Naive thymus-derived CD4-positive, alpha-beta T cell (primary cell): Measurements from ENCODE around the gene CPNE2. TPM values are rescaled to one million over a fixed set of nuclear protein-coding genes. Genes with fewer than 3 reads are reported as not detected.
"Not testable (repeated sequence)": the region's sequence is repeated elsewhere in the genome, so short reads cannot be mapped to it uniquely, and the experiment has no call there.

ENCODE experiments used
- ATAC-seq: fragments of 150-1000 bp; cut with Tn5 transposase; 2 replicates; pipeline ENCODE4 v1.10.0; 2021; ENCODE audit warnings: mild to moderate bottlenecking, moderate library complexity
- CTCF ChIA-PET: fragments of 350-600 bp; sonication (Branson Sonifier 250); formaldehyde crosslinking; loops from one replicate; lab custom pipeline; 2021; ENCODE audit warnings: antibody characterized with exemption; lab: Charles Lee
- POLR2A ChIA-PET: fragments of 350-600 bp; sonication (Branson Sonifier 250); formaldehyde crosslinking; loops from one replicate; lab custom pipeline; 2021; ENCODE audit warnings: antibody characterized with exemption, inconsistent platforms; lab: Charles Lee
- DNase-seq, 9 donors: peaks; one replicate each; pipeline versions ENCODE4 v3.0.0 to v3.0.0-alpha.2; 2020 to 2022; ENCODE audit warnings: mixed read lengths in 1 of 9
- H3K27ac ChIP-seq: one replicate; pipeline ENCODE4 v1.7.0; 2013; ENCODE audit warnings: mild to moderate bottlenecking, low read depth, low read length, moderate library complexity
- H3K27me3 ChIP-seq, 2 donors: one replicate each; pipeline ENCODE4 v1.7.0; 2013; ENCODE audit warnings: low read length in 2 of 2, mild to moderate bottlenecking in 2 of 2, moderate library complexity in 2 of 2; ENCODE audit not compliant: control insufficient read depth in 2 of 2, insufficient read depth in 2 of 2
- H3K36me3 ChIP-seq, 3 experiments: 1 replicate in 2 of 3; 2 replicates in 1 of 3; pipeline ENCODE4 v1.7.0; 2013; ENCODE audit warnings: low read length in 3 of 3, mild to moderate bottlenecking in 3 of 3, moderate library complexity in 1 of 3; ENCODE audit not compliant: insufficient read depth in 3 of 3, control insufficient read depth in 2 of 3
- H3K4me1 ChIP-seq, 2 donors: one replicate each; pipeline ENCODE4 v1.7.0; 2013; ENCODE audit warnings: low read length in 2 of 2, mild to moderate bottlenecking in 2 of 2, moderate library complexity in 1 of 2; ENCODE audit not compliant: control insufficient read depth in 2 of 2, insufficient read depth in 2 of 2
- H3K4me3 ChIP-seq: 2 replicates; pipeline ENCODE4 v1.7.0; 2013; ENCODE audit warnings: mild to moderate bottlenecking, low read length
- H3K9me3 ChIP-seq, 3 experiments: 1 replicate in 2 of 3; 2 replicates in 1 of 3; pipeline ENCODE4 v1.7.0; 2013; ENCODE audit warnings: low read length in 3 of 3; ENCODE audit not compliant: control insufficient read depth in 2 of 3
- H3K27ac Mint-ChIP-seq, 9 donors: one replicate each; pipeline ENCODE4 v1.8.0; 2020 to 2022; ENCODE audit warnings: mixed read lengths in 9 of 9, mild to moderate bottlenecking in 8 of 9, moderate library complexity in 5 of 9, inconsistent platforms in 2 of 9
- H3K27me3 Mint-ChIP-seq, 5 donors: one replicate each; pipeline ENCODE4 v1.8.0; 2021 to 2022; ENCODE audit warnings: mixed read lengths in 5 of 5, mild to moderate bottlenecking in 1 of 5
- H3K36me3 Mint-ChIP-seq, 5 donors: one replicate each; pipeline ENCODE4 v1.8.0; 2020 to 2022; ENCODE audit warnings: mixed read lengths in 5 of 5, mild to moderate bottlenecking in 3 of 5, inconsistent platforms in 1 of 5
- H3K4me1 Mint-ChIP-seq, 7 donors: one replicate each; pipeline ENCODE4 v1.8.0; 2020 to 2022; ENCODE audit warnings: mixed read lengths in 7 of 7, mild to moderate bottlenecking in 3 of 7, inconsistent platforms in 1 of 7
- H3K4me3 Mint-ChIP-seq, 10 donors: one replicate each; pipeline ENCODE4 v1.8.0; 2020 to 2022; ENCODE audit warnings: mild to moderate bottlenecking in 10 of 10, mixed read lengths in 10 of 10, moderate library complexity in 6 of 10, inconsistent platforms in 2 of 10
- H3K9me3 Mint-ChIP-seq, 11 donors: one replicate each; pipeline ENCODE4 v1.8.0; 2020 to 2022; ENCODE audit warnings: mixed read lengths in 11 of 11, mild to moderate bottlenecking in 4 of 11, inconsistent platforms in 1 of 11, moderate library complexity in 1 of 11
- intact Hi-C, 2 donors: fragments of 100-400 bp; cut with micrococcal nuclease; formaldehyde crosslinking; loops; one replicate each; pipeline ENCODE4 v1.15.1; 2023
- polyA plus RNA-seq, 2 donors: library from polyadenylated mRNA; unstranded; fragments of 300-500 nt; fragmentation: Illumina TruSeq; gene quantifications; one replicate each; pipeline ENCODE4 v1.2.3, GENCODE V29; 2021
- total RNA-seq, 6 experiments: library from RNA in 5 of 6; stranded (reverse) in 5 of 6; gene quantifications; 1 replicate in 5 of 6; 2 replicates in 1 of 6; pipeline ENCODE4 v1.2.3 and lab custom pipeline; 2021 to 2026

CPNE2 gene
- total and polyA plus RNA-seq, 7 experiments from 2014 or later, result 1.1 to 12.6 (median 5.5) TPM

GRCh38 chr16:57096192-57096591 is 3.8 kb downstream of the CPNE2 start:
- no peaks in the 10 kb centered on the region for H3K36me3 ChIP-seq
- no peaks in the 10 kb centered on the region for H3K9me3 ChIP-seq
- peaks cover 9 to 34% (median 25%) of the 10 kb centered on the region in 7 donors for H3K4me1 Mint-ChIP-seq
- H3K4me3 ChIP-seq, result no peak overlapping the region
- CTCF ChIA-PET, result interaction anchor here (1.3 to 1.4 kb wide), 2 partner anchors 10 to 12 kb away, joined by 5 read pairs; no protein-coding TSS in a partner anchor
- peaks cover 0 to 2% (median 0%) of the 10 kb centered on the region in 11 donors for H3K9me3 Mint-ChIP-seq
- intact Hi-C loops, result loop anchor here in 1 of 2 donors (10.0 kb wide), 1 partner anchor 149 kb away; the partner anchor contains the start of gene ARL2BP
- DNase-seq, result no peak
- H3K27ac Mint-ChIP-seq, result peak overlapping the region in 2 of 9 donors; percentile 20 to 62
- no peaks in the 10 kb centered on the region for H3K27me3 ChIP-seq
- no peak for ATAC-seq
- POLR2A ChIA-PET, result interaction anchor here (1.4 kb wide), 1 partner anchor 10 kb away, joined by 3 read pairs; no protein-coding TSS in a partner anchor
- peaks cover 0 to 19% (median 0%) of the 10 kb centered on the region in 5 donors for H3K27me3 Mint-ChIP-seq
- peaks cover 0 to 13% of the 10 kb centered on the region in 2 donors for H3K4me1 ChIP-seq
- no peak overlapping the region for H3K4me3 Mint-ChIP-seq
- peaks cover 0 to under 1% (median 0%) of the 10 kb centered on the region in 5 donors for H3K36me3 Mint-ChIP-seq
- no peak overlapping the region for H3K27ac ChIP-seq

GRCh38 chr16:57096793-57097192 is 4.4 kb downstream of the CPNE2 start:
- no peaks in the 10 kb centered on the region for H3K9me3 ChIP-seq
- POLR2A ChIA-PET, result interaction anchor here (1.4 kb wide), 1 partner anchor 10 kb away, joined by 3 read pairs; no protein-coding TSS in a partner anchor
- intact Hi-C loops, result loop anchor here in 1 of 2 donors (10.0 kb wide), 1 partner anchor 148 kb away; the partner anchor contains the start of gene ARL2BP
- Mint-ChIP-seq H3K4me3 (no peak overlapping the region), H3K9me3 (peaks cover 0 to 2% (median 0%) of the 10 kb centered on the region in 11 donors), H3K36me3 (no peaks in the 10 kb centered on the region), H3K27ac (peak overlapping the region in 3 of 9 donors; percentile 15 to 20 (median 15)), H3K4me1 (peaks cover 5 to 32% (median 23%) of the 10 kb centered on the region in 7 donors), H3K27me3 (peaks cover 0 to 13% (median 0%) of the 10 kb centered on the region in 5 donors)
- ATAC-seq (no peak), DNase-seq (no peak)
- no peak overlapping the region for H3K27ac ChIP-seq
- H3K4me1 ChIP-seq, result peaks cover 0 to 10% of the 10 kb centered on the region in 2 donors
- H3K27me3 ChIP-seq, result no peaks in the 10 kb centered on the region
- H3K4me3 ChIP-seq, result no peak overlapping the region
- no peaks in the 10 kb centered on the region for H3K36me3 ChIP-seq
- CTCF ChIA-PET, result interaction anchor here (0.8 to 1.3 kb wide), 2 partner anchors 12 to 15 kb away, joined by 3 to 5 read pairs; no protein-coding TSS in a partner anchor

- H3K27ac Mint-ChIP-seq, result no peak overlapping the region
- H3K27ac ChIP-seq, result no peak overlapping the region
- ATAC-seq (no peak), DNase-seq (no peak)
- peaks cover 0 to 5% of the 10 kb centered on the region in 2 donors for H3K4me1 ChIP-seq
- H3K4me1 Mint-ChIP-seq, result peaks cover 5 to 30% (median 21%) of the 10 kb centered on the region in 7 donors
- ChIA-PET CTCF (no interaction called here), POLR2A (interaction anchor here (0.9 to 1.5 kb wide), 2 partner anchors 88 to 99 kb away, joined by 3 to 5 read pairs; partner anchors contain the start of genes PSME3IP1 and RSPRY1)
- no peak overlapping the region for H3K4me3 ChIP-seq
- intact Hi-C loops, result loop anchor here in 1 of 2 donors (10.0 kb wide), 1 partner anchor 146 kb away; the partner anchor contains the start of gene ARL2BP
- H3K4me3 Mint-ChIP-seq, result no peak overlapping the region
- H3K27me3 Mint-ChIP-seq, result peaks cover 0 to 11% (median 0%) of the 10 kb centered on the region in 5 donors
- no peaks in the 10 kb centered on the region for H3K36me3 ChIP-seq
- no peaks in the 10 kb centered on the region for H3K27me3 ChIP-seq
- H3K9me3 Mint-ChIP-seq, result peaks cover 0 to 2% (median 0%) of the 10 kb centered on the region in 11 donors
- H3K36me3 Mint-ChIP-seq, result no peaks in the 10 kb centered on the region
- H3K9me3 ChIP-seq, result no peaks in the 10 kb centered on the region
These were observed 5.9 kb downstream of the CPNE2 start for GRCh38 chr16:57098188-57098841.

DNA sequence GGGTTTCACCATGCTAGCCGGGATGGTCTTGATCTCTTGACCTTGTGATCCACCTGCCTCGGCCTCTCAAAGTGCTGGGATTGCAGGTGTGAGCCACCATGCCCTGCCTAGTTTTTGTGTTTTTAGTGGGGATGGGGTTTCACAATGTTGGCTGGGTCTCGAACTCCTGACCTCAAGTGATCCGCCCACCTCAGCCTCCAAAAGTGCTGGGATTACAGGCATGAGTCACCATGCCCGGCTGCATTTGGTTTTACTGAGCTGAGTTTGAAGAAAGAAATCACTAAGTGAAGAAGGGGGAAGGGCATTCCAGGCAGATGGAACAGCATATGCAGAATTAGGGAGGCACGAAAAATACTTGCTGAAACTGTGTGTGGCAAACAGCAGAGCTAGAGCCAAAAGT is 7.6 kb downstream of the CPNE2 start:
- ATAC-seq, H3K27me3 ChIP-seq, H3K27me3 Mint-ChIP-seq, H3K36me3 ChIP-seq, H3K4me3 Mint-ChIP-seq, POLR2A ChIA-PET, H3K27ac ChIP-seq, H3K36me3 Mint-ChIP-seq, CTCF ChIA-PET, DNase-seq, H3K9me3 ChIP-seq, H3K4me3 ChIP-seq, H3K4me1 ChIP-seq, H3K9me3 Mint-ChIP-seq: not testable (repeated sequence)
- H3K4me1 Mint-ChIP-seq, result peaks cover 7 to 37% (median 25%) of the 10 kb centered on the region in 7 donors
- peak overlapping the region in 1 of 9 donors; percentile 29 for H3K27ac Mint-ChIP-seq
- intact Hi-C loops, result loop anchor here in 1 of 2 donors (10.0 kb wide), 1 partner anchor 145 kb away; the partner anchor contains the start of gene ARL2BP

DNA sequence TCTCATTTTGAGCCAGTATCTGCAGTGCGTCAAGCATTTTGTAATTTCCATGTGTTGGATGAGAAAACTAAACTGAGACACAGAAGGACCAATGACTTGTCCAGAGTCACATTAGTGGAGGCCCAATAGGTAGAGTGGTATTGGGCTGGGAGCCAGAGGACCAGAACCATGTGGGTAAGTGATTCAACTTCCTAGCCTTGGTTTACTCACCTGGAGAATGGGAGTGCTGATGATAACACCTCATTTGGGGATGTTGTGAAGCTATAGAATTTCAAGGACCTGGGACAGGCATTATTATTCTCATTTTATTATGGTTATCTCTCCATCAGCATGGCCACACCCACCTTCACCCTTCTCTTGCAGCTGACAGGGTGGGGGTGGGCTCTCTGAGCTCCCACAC is 8.1 kb downstream of the CPNE2 start:
- no peak for DNase-seq
- no peaks in the 10 kb centered on the region for H3K36me3 ChIP-seq
- Mint-ChIP-seq H3K4me3 (no peak overlapping the region), H3K9me3 (peaks cover 0 to 2% (median 0%) of the 10 kb centered on the region in 11 donors), H3K27me3 (no peaks in the 10 kb centered on the region), H3K4me1 (peaks cover 9 to 39% (median 27%) of the 10 kb centered on the region in 7 donors), H3K36me3 (no peaks in the 10 kb centered on the region), H3K27ac (peak overlapping the region in 1 of 9 donors; percentile 29)
- ATAC-seq, result no peak
- H3K4me1 ChIP-seq, result peaks cover 0 to 5% of the 10 kb centered on the region in 2 donors
- no peak overlapping the region for H3K27ac ChIP-seq
- no peaks in the 10 kb centered on the region for H3K27me3 ChIP-seq
- CTCF ChIA-PET, result no interaction called here
- H3K4me3 ChIP-seq, result no peak overlapping the region
- no peaks in the 10 kb centered on the region for H3K9me3 ChIP-seq
- intact Hi-C loops, result no loop called here
- POLR2A ChIA-PET, result no interaction called here

DNA sequence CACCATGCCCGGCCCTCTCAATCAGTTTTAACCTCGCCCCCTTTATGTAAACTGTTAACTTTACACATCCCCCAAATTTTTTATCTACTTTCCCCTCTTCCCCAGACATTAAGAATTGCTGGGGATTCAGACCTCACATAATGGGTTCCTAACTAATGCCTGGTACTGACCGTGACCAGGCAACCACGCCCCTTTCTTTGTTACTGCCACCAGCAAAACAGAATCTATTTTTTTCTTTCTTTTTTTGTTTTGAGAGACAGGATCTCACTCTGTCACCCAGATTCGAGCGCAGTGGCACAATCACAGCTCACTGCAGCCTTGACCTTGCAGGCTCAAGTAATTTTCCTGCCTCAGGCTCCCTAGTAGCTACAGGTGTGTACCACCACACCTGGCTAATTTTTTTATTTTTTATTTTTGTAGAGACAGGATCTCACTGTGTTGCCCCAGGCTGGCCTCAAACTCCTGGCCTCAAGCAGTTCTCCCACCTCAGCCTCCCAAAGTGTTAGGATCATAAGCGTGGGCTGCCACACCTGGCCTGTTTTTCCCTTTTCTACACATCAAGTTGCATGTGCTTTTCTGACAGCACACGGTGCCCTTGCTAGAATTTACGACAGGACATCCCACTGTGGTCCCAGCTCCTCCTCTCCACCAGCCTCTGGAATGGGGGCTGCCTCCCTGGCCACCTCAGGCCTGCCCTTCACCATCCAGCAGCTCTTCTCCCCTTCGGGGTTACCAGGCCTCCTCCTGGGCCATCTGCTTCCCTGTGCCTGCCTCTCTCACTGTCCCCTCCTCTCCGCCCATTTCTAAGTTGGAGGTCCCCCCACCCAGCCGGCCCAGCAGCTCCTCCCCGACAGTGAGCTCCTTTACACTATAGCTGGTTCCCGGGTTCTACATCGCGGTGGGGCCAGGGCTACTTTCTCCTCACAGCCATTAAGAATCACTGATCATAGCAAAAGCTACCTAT is 10.8 kb downstream of the CPNE2 start:
- intact Hi-C loops, result no loop called here

More for the DNA sequence above, 10.8 kb downstream of the CPNE2 start:
- Mint-ChIP-seq H3K27ac (peak overlapping the region in 2 of 9 donors; percentile 10 to 66), H3K9me3 (no peaks in the 10 kb centered on the region), H3K4me1 (peaks cover 12 to 43% (median 26%) of the 10 kb centered on the region in 7 donors), H3K4me3 (no peak overlapping the region), H3K27me3 (no peaks in the 10 kb centered on the region), H3K36me3 (no peaks in the 10 kb centered on the region)
- no peak for ATAC-seq
- Histone ChIP-seq H3K4me3 (no peak overlapping the region), H3K27ac (no peak overlapping the region), H3K27me3 (no peaks in the 10 kb centered on the region), H3K9me3 (no peaks in the 10 kb centered on the region), H3K36me3 (no peaks in the 10 kb centered on the region), H3K4me1 (peaks cover 0 to 5% of the 10 kb centered on the region in 2 donors)
- DNase-seq, result no peak
- POLR2A ChIA-PET, result interaction anchor here (0.6 kb wide), 1 partner anchor 17 kb away, joined by 3 read pairs; no protein-coding TSS in a partner anchor
- CTCF ChIA-PET, result interaction anchor here (0.8 kb wide), 1 partner anchor 20 kb away, joined by 3 read pairs; no protein-coding TSS in a partner anchor
